Activated T-helper 1 cell treated with anti-CD3 and anti-CD28 coated beads, Interleukin-2, amount 50 U/mL, for 16 hours (primary cell): ENCODE measurements around the gene KIR3DL3.
"Not testable (repeated sequence)": the region's sequence is repeated elsewhere in the genome, so short reads cannot be mapped to it uniquely, and the experiment has no call there.

Experiments used
- DNase-seq, 2 donors: peaks; one replicate each; pipeline ENCODE4 v3.0.0-alpha.2; 2020; ENCODE audit warnings: low read depth in 1 of 2, low spot score in 1 of 2

The KIR3DL3 gene

GRCh38 chr19:54724142-54724541 lies at the start of gene KIR3DL3:
Gene KIR3DL3, plus strand, starts transcription at chr19:54724442. Its CDS starts 55 bp downstream, at chr19:54724497.
- no peak for DNase-seq

GRCh38 chr19:54676210-54676834 lies 47.9 kb upstream of the KIR3DL3 start:
- not testable (repeated sequence) for DNase-seq

GRCh38 chr19:54677217-54677616 lies 47.0 kb upstream of the KIR3DL3 start:
- no peak for DNase-seq

GRCh38 chr19:54681596-54681995 lies 42.6 kb upstream of the KIR3DL3 start:
- DNase-seq: not testable (repeated sequence)

GRCh38 chr19:54682306-54682856 lies 41.9 kb upstream of the KIR3DL3 start:
- DNase-seq: no peak

GRCh38 chr19:54684527-54684926 lies 39.7 kb upstream of the KIR3DL3 start:
- no peak for DNase-seq

GRCh38 chr19:54691582-54692297 lies 32.5 kb upstream of the KIR3DL3 start:
- no peak for DNase-seq

GRCh38 chr19:54692298-54692615 lies 32.0 kb upstream of the KIR3DL3 start:
- no peak for DNase-seq

- no peak for DNase-seq
Measured at GRCh38 chr19:54694648-54695047, 29.6 kb upstream of the KIR3DL3 start.

GRCh38 chr19:54696117-54696548 lies 28.1 kb upstream of the KIR3DL3 start:
- no peak for DNase-seq

- no peak for DNase-seq
Measured at GRCh38 chr19:54696766-54697165, 27.5 kb upstream of the KIR3DL3 start.

GRCh38 chr19:54697716-54698115 lies 26.5 kb upstream of the KIR3DL3 start:
- DNase-seq: not testable (repeated sequence)

- DNase-seq: no peak
Measured at GRCh38 chr19:54704928-54705327, 19.3 kb upstream of the KIR3DL3 start.

GRCh38 chr19:54707962-54708361 lies 16.3 kb upstream of the KIR3DL3 start:
- DNase-seq: no peak

GRCh38 chr19:54708781-54709180 lies 15.5 kb upstream of the KIR3DL3 start:
- no peak for DNase-seq

- DNase-seq: no peak
Measured at GRCh38 chr19:54709212-54709948, 14.9 kb upstream of the KIR3DL3 start.

- not testable (repeated sequence) for DNase-seq
Measured at GRCh38 chr19:54709956-54710355, 14.3 kb upstream of the KIR3DL3 start.

GRCh38 chr19:54724644-54725043 lies 402 bp downstream of the KIR3DL3 start:
- no peak for DNase-seq

- DNase-seq: no peak
Measured at GRCh38 chr19:54725321-54725720, 1.1 kb downstream of the KIR3DL3 start.

GRCh38 chr19:54727562-54727961 lies 3.3 kb downstream of the KIR3DL3 start:
- DNase-seq: no peak

- DNase-seq: no peak
Measured at GRCh38 chr19:54728167-54728566, 3.9 kb downstream of the KIR3DL3 start.
